T-helper 1 cell treated with Interleukin-12 subunit alpha and Interleukin-12 subunit beta and Interleukin-4 antibody, amounts not matched to agents 30 ng/mL and 1 ng/mL, for 36 hours (primary cell): ENCODE data around the gene NLGN1. TPM values are rescaled to one million over a fixed set of nuclear protein-coding genes. Genes with fewer than 3 reads are reported as not detected.

Source experiments
- intact Hi-C: fragments of 100-400 bp; cut with micrococcal nuclease; formaldehyde crosslinking; loops from one replicate; pipeline ENCODE4 v1.15.1; 2024
- total RNA-seq: library from RNA; stranded (reverse); gene quantifications from 2 replicates; pipeline ENCODE4 v1.2.3, GENCODE V29; 2022

The NLGN1 gene
- total RNA-seq, 1 donor from 2014 or later: not detected

DNA sequence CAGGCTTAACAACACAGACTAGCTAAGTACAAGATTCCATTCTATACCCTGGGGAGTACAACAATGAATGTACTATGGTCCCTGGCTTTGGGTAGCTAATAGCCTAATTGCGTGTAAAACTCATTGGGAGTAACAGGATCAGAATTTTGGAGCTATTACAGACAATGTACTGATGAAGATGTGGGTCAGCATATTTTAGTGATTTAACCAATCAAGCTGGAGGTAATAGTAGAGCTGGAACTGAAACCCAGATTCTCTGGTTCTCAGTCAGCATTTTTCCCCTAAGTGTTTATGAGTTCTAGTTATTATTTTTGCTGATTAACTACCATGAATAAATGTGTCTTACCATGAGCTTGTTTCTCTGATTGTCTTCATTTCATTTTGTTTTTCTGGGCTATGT lies 578.7 kb downstream of the NLGN1 start:
- intact Hi-C loops: no loop called here

DNA sequence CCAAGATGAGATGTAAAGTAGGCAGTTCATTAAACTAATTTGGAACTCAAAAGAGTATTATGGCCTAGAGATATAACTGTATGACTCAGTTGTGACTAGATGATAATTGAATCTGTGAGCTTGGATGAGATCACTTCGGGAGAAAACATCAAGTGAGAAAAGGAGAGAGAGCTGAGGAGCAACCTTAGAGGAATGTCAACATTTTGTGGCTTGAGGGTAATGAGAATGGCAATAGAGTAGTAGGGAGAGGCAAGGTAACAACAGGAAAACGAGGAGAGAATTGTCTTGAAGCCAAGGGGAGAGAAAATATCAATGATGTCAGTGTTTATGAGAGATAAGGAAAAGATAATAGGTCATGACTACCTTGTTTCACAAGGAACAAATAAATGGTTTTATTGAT lies 580.2 kb downstream of the NLGN1 start:
- intact Hi-C loops: no loop called here

DNA sequence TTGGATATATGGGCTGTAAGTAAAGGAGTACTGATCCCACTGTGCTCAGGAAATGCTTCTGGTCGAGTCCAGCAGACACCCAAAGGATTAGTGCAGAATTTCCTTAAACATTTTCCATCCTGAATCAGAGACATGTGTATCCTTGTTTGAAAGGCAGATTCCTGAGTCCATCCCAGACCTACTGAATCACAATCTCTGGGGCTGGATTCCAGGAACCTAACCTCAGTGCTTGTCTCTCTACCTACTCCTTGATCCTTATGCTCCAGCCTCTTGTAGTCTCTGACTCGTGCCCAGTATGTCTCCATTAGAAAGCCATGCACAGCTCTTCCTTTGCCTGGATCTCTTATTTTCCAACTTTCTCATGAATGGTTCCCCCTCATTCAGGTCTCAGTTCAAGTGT lies 585.8 kb downstream of the NLGN1 start:
- intact Hi-C loops: no loop called here

DNA sequence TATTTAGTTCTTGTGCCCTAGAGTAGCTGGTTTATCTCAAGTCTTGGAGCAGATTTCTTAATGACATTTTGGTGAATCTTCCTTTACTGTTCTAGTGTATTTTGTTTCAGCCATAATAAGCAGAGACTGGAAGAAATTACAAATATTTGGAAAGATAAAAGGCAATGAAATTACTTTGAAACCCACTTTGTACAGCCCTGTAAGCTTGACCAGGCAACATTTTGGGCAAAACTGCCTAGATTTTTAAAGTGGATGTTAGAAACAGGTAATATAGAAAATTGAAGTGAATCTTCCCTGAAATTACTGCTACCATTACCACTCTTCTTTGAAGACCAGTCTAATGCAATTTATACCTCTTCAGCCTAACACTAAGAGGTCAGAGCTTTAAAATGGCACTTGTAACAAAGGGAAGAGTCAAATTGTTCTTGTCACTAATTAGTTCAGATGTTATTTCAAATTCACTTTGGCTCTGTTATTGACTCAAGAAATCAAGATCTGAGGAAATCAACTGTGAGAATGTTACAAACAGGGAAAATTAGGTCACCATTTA lies 589.4 kb downstream of the NLGN1 start:
- intact Hi-C loops: no loop called here

DNA sequence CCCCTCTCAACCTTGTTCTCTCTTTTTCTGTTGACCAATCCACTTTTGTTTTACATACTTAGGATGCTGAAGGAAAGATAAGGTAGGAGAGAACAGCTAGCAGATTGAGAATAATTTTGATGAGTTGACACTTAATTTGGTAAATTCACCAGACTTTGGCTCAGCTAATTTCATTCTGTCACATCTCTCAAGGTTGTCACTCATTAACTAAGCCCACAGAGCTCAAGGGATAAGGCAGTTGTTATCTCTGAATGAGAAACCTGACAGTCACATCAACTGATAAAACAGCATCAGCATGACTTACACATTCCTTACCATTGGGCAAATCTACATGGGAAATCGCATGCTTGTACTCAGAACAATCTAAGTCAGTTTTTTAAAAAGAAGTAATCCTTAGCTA lies 591.4 kb downstream of the NLGN1 start:
- intact Hi-C loops: no loop called here

DNA sequence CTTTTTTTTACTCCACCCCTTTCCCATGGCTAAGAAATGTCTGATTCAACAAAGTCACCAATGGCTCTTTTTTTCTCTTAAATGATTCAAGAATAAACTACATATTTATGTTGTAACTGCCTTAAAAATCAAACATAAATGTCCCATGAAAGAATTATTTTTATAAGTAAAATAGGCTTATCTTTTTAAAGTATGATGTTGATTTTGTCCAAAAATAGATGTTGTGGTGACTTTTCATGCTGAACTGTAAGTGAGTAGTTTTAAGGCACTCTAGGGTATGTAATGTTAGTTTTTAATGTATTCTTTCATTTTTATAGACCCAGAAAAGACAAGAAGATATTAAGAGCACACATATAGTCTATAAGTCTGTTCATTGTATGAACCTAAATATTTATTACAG lies 594.9 kb downstream of the NLGN1 start:
- intact Hi-C loops: no loop called here

DNA sequence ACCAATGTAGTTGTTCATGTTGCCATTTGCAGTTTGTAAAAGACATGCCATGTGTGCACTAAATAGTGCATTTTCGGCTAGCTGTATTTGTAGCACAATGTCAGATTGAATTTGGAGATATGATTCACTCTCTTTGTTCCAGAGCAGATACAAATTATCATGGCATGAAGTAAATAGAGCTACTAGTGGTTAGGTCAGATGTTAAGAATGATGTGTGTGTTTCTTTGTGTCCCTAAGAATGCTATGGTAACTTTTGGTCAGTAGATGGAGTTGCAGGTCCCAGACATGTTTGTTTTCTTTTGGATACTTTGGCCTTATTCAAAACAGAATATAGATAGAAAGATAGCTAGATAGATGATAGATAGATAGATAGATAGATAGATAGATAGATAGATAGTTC lies 595.8 kb downstream of the NLGN1 start:
- intact Hi-C loops: no loop called here

GRCh38 chr3:174000675-174001074 lies 603.1 kb downstream of the NLGN1 start:
- intact Hi-C loops: no loop called here

DNA sequence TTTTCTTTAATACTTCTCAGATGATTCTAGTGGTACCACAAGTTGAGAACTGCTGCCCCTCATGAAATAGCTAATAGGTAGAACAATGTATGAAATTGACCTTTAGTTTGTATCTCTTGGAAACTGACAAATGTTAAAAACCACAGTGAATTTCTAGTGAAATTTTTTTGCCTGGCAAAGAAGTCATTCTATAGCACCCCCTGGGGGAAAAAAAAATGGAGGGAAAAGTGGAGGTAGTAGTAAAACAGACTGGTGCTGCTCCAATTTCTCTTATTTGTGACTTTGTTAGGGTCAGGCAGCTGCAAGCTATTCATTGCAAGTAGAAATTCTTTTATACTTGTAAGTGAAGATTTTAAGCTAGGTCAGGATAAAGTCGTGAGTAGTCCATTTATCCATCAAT lies 605.0 kb downstream of the NLGN1 start:
- intact Hi-C loops: no loop called here

- intact Hi-C loops: no loop called here
Measured at GRCh38 chr3:174010907-174011306, 613.4 kb downstream of the NLGN1 start.

GRCh38 chr3:174016186-174016585 lies 618.6 kb downstream of the NLGN1 start:
- intact Hi-C loops: no loop called here

DNA sequence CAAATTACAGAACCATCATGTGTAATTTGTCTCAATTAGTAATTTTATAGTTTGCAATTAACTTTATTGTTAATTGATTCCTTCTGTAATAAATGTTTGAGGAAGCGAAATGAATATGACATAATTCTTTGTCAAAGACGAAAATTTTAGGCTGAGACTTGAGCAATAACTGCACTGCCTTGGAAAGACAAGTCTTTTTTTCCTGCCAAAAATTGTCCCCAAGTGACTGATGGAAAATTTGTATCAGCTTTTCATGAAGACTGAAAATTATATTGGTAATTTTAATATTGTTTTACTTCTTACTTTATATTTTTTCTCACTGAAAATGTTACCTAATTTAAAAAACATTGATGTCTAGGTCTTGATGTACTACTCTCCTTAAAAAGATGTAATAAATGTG lies 622.6 kb downstream of the NLGN1 start:
- intact Hi-C loops: no loop called here

DNA sequence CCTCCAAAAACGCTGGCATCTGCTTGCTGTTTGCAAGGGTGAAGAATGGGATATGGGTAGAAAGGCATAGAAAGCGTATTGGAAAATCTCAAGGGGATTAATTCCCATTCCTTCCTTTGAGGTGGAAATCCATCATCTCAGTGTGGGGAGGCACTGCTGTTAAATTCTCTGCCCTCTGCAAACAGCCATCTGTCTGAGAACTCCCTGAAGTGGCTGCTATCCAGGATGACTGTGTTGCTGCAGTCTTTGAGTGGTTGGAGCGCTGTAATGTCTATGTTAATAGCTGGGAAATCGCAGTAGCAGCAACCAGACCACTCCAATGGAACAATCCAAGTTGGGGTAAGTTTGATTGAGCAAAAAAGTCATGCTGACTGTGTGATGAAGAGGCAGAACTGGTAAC lies 625.9 kb downstream of the NLGN1 start:
- intact Hi-C loops: no loop called here

GRCh38 chr3:174028673-174029072 lies 631.1 kb downstream of the NLGN1 start:
- intact Hi-C loops: no loop called here

DNA sequence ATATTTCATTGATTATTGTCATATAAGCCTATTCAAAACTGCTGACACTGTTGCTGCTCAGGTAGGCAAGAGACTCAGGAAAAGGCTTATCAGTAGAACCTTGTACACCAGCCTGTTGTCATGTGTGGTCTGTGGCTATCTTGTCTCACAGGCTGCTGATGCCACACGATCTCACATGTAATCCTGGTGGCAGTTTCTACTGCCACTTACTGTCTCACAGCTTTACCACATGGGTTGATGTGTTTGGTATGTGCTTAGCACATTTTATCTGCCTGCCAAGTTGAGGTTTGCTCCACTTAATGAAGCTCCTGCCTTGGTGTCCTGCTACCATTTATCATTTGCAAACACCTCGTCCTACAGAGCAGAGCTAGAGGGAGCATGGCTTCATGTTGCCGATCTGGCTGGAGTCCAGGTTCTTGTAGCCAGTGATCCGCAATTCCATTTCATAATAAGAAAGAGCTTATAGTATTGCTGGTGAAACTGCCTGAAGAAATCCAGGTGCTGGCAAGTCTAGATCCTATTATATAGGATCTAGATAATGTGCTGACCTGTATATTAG lies 637.9 kb downstream of the NLGN1 start:
- intact Hi-C loops: no loop called here

GRCh38 chr3:174046311-174046710 lies 648.8 kb downstream of the NLGN1 start:
- intact Hi-C loops: no loop called here

DNA sequence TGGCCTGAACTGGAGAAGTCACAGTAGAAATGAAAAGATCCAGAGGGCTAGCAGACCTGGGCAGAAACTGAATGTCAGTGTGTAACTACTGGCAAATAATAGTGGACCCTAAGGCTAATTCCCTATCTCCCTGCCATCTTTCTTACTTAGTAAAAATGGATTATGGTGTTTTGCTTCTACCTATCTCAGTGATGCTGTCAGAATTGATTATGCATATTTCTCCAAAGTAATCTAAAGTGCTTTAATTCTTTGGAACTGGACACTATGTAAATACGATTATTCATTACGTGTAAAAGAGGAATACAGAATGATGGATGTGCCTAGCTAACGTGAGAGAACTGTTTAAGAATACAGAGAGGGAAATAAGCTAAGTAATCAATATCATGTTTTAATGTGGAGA lies 651.9 kb downstream of the NLGN1 start:
- intact Hi-C loops: no loop called here

GRCh38 chr3:174051191-174051590 lies 653.6 kb downstream of the NLGN1 start:
- intact Hi-C loops: no loop called here

DNA sequence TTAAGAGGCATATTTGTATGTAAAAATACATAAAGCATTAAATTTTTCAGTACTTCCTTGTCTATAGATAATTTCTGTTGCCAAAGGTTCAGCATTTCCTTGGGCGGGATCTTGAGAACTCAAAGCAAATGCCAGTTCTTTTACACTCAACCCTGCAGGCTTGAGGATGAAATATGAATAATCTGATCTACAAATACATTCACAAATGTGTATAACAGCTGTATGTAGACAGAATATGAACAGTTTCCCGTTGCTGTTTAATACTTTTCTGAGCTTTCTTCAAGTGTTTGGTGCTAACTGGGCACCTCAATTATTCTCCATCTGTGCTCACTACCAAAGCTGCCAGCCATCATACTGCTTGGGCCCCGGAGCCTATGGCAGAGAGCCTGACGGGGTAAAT lies 661.3 kb downstream of the NLGN1 start:
- intact Hi-C loops: no loop called here

DNA sequence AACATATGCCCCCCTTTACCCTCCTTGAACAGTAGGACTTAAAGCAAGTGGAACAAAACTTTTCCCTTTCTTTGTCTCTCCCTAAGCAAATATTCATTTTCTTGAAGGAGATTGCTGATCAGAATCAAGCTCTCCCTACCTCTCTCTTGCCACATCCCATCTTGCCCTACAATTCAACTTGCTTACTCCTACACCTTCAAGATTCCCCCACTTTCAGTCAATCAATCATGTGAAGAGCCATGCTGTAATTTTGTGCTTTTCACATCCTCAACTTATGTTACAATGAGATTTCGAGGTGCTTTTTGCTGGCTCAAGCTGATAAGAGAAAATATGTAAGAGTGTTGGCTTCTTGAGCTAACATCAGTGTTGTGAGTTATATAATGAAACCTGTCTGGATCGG lies 662.9 kb downstream of the NLGN1 start:
- intact Hi-C loops: no loop called here

DNA sequence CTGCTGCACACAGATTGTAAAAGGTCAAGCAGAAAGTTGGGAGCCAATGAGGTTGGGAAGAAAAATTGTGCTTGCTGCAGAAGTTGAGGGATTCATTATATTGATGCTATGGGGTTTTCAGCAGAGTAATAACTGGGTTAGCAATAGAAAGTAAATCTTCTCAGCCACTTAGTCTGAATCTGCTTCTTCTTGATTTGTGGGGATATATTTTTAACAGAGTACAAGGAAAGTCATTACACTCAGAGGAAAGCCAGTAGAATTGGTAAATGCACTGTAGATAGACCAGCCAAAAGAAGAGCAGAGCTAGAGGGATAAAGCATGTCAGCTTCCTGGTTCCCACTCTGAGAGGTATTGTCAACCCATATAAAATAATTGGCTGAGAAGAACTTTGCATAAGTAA lies 663.6 kb downstream of the NLGN1 start:
- intact Hi-C loops: no loop called here

DNA sequence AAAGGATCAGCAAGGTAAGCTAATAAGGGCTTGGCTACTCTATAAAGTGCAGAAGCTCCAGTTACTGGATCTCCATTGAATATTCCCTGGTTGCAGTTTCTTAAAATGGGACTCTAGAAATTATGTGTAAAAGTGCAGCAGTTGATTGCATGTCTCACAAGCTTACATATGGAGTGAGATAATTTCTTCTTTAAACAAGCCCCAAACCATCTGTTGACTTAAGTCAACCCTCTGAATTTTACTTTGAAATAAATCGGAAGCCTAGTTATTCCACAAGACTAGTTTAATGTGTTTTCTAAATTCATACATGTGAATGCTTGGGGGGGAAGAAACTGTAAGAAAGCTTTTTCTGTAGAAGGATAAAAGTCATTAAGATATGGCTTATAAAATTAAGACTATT lies 664.2 kb downstream of the NLGN1 start:
- intact Hi-C loops: no loop called here

DNA sequence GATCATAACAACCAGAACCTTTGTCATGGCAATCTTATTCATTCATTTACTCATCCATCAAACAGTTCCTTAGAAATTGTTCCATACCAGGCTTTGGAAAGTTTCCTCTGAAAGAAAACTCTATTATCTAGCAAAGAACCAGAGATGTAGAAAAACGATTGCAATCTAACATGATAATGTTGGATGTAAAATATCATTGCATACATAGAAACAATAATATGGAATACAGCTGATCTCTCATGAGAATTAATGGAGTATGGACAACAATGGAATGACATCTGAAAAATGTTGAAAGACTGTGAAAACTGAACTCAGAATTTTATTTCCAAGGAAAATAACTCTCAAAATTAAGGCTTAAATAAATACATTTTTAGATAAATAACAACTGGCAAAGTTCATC lies 665.4 kb downstream of the NLGN1 start:
- intact Hi-C loops: no loop called here

- intact Hi-C loops: no loop called here
Measured at GRCh38 chr3:174068035-174068434, 670.5 kb downstream of the NLGN1 start.
